Activated CD4-positive, alpha-beta T cell treated with anti-CD3 and anti-CD28 coated beads, Interleukin-2, amount 50 U/mL, for 1 hour (primary cell): ENCODE results near the gene TMEM176B.

Source experiments
- DNase-seq: peaks from one replicate; pipeline ENCODE4 v3.0.0-alpha.2; 2020

TMEM176B gene

GRCh38 chr7:150799741-150800580, at the start of gene TMEM176B:
TSS of gene TMEM176B (minus strand) at chr7:150800364. CDS start at chr7:150796569, 3,795 bp downstream.
- no peak for DNase-seq

- no peak for DNase-seq
Measured at GRCh38 chr7:150849204-150849775, 49.1 kb upstream of the TMEM176B start.

- DNase-seq = no peak
Measured at GRCh38 chr7:150848561-150849115, 48.5 kb upstream of the TMEM176B start.

GRCh38 chr7:150848111-150848510, 47.9 kb upstream of the TMEM176B start:
- no peak for DNase-seq

GRCh38 chr7:150847536-150847935, 47.4 kb upstream of the TMEM176B start:
- DNase-seq = no peak

GRCh38 chr7:150846291-150847115, 46.3 kb upstream of the TMEM176B start:
- DNase-seq = no peak

GRCh38 chr7:150845421-150845861, 45.3 kb upstream of the TMEM176B start:
- no peak for DNase-seq

GRCh38 chr7:150842716-150843115, 42.6 kb upstream of the TMEM176B start:
- DNase-seq = no peak

GRCh38 chr7:150842018-150842417, 41.9 kb upstream of the TMEM176B start:
- DNase-seq = no peak

- DNase-seq = no peak
Measured at GRCh38 chr7:150838965-150839650, 38.9 kb upstream of the TMEM176B start.

GRCh38 chr7:150835702-150836280, 35.6 kb upstream of the TMEM176B start:
- DNase-seq = no peak

- DNase-seq = no peak
Measured at GRCh38 chr7:150835019-150835418, 34.9 kb upstream of the TMEM176B start.

- DNase-seq = no peak
Measured at GRCh38 chr7:150831851-150832250, 31.7 kb upstream of the TMEM176B start.

- no peak for DNase-seq
Measured at GRCh38 chr7:150830937-150831336, 30.8 kb upstream of the TMEM176B start.

GRCh38 chr7:150829426-150829825, 29.3 kb upstream of the TMEM176B start:
- DNase-seq = no peak

- no peak for DNase-seq
Measured at GRCh38 chr7:150828384-150828783, 28.2 kb upstream of the TMEM176B start.

- no peak for DNase-seq
Measured at GRCh38 chr7:150826061-150826849, 26.1 kb upstream of the TMEM176B start.

- DNase-seq = no peak
Measured at GRCh38 chr7:150824379-150825177, 24.4 kb upstream of the TMEM176B start.

- no peak for DNase-seq
Measured at GRCh38 chr7:150823484-150824126, 23.4 kb upstream of the TMEM176B start.

GRCh38 chr7:150823043-150823442, 22.9 kb upstream of the TMEM176B start:
- no peak for DNase-seq
